A549 (cell line): ENCODE data around the gene XPNPEP3.

ENCODE experiments used
- BHLHE40 ChIP-seq: IDR thresholded peaks from 2 replicates; pipeline ENCODE4 v1.6.1; 2012; ENCODE audit warnings: low read depth, low read length, inconsistent platforms
- CEBPB ChIP-seq, 2 experiments: fragments of >200 bp in 1 of 2; sonication (Bioruptor Twin) in 1 of 2; formaldehyde crosslinking in 1 of 2; IDR thresholded peaks; 2 replicates each; pipeline ENCODE4 v1.6.1; 2012 to 2016
- CTCF ChIP-seq: fragments of >200 bp; sonication (Bioruptor Twin); formaldehyde crosslinking; IDR thresholded peaks from 3 replicates; pipeline ENCODE4 v1.5.1; 2016
- EP300 ChIP-seq, 2 experiments: fragments of >200 bp; sonication (Bioruptor Twin); formaldehyde crosslinking; IDR thresholded peaks; 2 replicates in 1 of 2; 3 replicates in 1 of 2; pipeline ENCODE4 v1.6.1; 2016 to 2017
- ESRRA ChIP-seq: fragments of 150-350 bp; IDR thresholded peaks from 2 replicates; pipeline ENCODE4 v1.6.1; 2014; ENCODE audit warnings: mild to moderate bottlenecking, low read length, borderline replicate concordance
- HDAC2 ChIP-seq: fragments of 200-600 bp; sonication (generic); IDR thresholded peaks from 2 replicates; pipeline ENCODE4 v1.6.1; 2016
- JUNB ChIP-seq: fragments of >200 bp; sonication (Bioruptor Twin); formaldehyde crosslinking; IDR thresholded peaks from 2 replicates; pipeline ENCODE4 v1.6.1; 2016
- KDM1A ChIP-seq: fragments of 200-600 bp; sonication (generic); IDR thresholded peaks from 2 replicates; pipeline ENCODE4 v1.6.1; 2016; ENCODE audit warnings: low read depth, mild to moderate bottlenecking
- KDM5A ChIP-seq: fragments of 200-600 bp; sonication (generic); IDR thresholded peaks from 2 replicates; pipeline ENCODE4 v1.6.1; 2016; ENCODE audit warnings: antibody characterized with exemption, mild to moderate bottlenecking
- NR3C1 ChIP-seq: fragments of >200 bp; sonication (Bioruptor Twin); formaldehyde crosslinking; IDR thresholded peaks from 3 replicates; pipeline ENCODE4 v1.6.1; 2017
- PHF8 ChIP-seq: fragments of 200-600 bp; sonication (generic); IDR thresholded peaks from 2 replicates; pipeline ENCODE4 v1.6.1; 2016; ENCODE audit warnings: low read depth, mild to moderate bottlenecking, antibody characterized with exemption, moderate library complexity, borderline replicate concordance
- POLR2A ChIP-seq: IDR thresholded peaks from 2 replicates; pipeline ENCODE4 v1.6.1; 2012; ENCODE audit warnings: mild to moderate bottlenecking, low read length
- RAD21 ChIP-seq, 2 experiments: fragments of >200 bp in 1 of 2; sonication (Bioruptor Twin) in 1 of 2; formaldehyde crosslinking in 1 of 2; IDR thresholded peaks in 1 of 2; conservative IDR thresholded peaks in 1 of 2; 2 replicates in 1 of 2; 3 replicates in 1 of 2; pipeline ENCODE4 v1.6.1; 2012 to 2018; ENCODE audit warnings: inconsistent platforms in 1 of 2

GRCh38 chr22:40874016-40874415, 17.1 kb downstream of the XPNPEP3 start:
- no peak for TF ChIP-seq HDAC2
- no peak for TF ChIP-seq CTCF
- no peak for TF ChIP-seq KDM1A
- TF ChIP-seq JUNB: no peak
- no peak for TF ChIP-seq NR3C1
- TF ChIP-seq PHF8: no peak
- no peak for TF ChIP-seq KDM5A
- TF ChIP-seq RAD21 (conservative IDR thresholded peaks at IDR 0.05 in 1 of 2, IDR thresholded peaks at IDR 0.05 in 1 of 2): no peak
- no peak for TF ChIP-seq POLR2A
- no peak for TF ChIP-seq EP300 (IDR thresholded peaks at IDR 0.05)
- TF ChIP-seq ESRRA: no peak
- no peak for TF ChIP-seq CEBPB (IDR thresholded peaks at IDR 0.05)
- no peak for TF ChIP-seq BHLHE40
